Measurements from ENCODE around the gene LOXL3.

LOXL3 gene

GRCh38 chr2:74526649-74527230 lies 27.0 kb downstream of the LOXL3 start:
- DNase-seq = no peak

DNA sequence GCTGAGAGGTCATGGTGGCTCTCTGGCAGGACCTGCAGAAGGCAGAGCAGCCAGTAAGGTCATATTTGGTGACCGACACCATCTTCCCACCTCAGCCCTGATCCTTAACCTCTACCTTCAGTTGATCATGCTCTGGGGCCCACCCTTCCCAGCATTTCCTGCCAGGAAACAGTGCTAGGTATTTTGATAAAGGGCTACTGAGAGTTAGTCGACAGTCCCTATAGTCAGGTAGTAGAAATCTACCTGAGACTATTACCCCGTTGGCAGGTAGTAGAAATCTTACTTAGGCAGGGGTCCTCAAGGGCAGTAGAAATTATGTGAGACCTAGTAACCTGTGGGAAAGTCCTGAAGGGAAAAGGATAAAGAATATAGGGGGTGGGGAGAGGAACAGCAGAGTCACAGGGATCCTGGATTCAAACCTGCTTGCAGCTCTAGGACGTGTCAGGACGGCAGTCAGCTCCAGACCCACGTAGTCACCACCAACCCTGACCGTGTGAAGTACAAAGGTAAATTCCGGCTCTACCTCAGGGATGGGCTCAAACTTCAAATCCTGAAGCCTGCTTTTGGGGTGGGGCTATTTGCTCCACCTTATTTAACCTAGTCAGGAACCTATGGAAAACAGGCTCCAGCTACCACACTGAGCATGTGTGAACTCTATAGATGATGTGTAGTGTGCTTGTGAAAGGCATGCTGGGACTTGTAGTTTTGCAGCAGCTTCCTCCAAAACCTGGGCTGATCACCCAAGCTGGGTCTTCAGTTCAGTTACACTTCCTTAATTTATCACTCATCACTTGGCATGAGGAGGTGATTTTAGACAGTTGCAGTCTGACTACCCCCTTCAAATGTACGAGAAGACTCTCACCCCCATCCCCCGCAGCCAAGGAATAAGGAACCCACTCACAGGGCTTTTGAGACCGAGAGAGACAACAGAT lies 27.8 kb downstream of the LOXL3 start, which contains the start of gene DQX1:
Gene DQX1 (minus strand): TSS at position 515 of the 932 bp plus-strand sequence. CDS start 502 bp downstream, at position 13.
- no peak for DNase-seq

- no peak for DNase-seq
These were observed 28.6 kb downstream of the LOXL3 start for GRCh38 chr2:74524955-74525716.

DNA sequence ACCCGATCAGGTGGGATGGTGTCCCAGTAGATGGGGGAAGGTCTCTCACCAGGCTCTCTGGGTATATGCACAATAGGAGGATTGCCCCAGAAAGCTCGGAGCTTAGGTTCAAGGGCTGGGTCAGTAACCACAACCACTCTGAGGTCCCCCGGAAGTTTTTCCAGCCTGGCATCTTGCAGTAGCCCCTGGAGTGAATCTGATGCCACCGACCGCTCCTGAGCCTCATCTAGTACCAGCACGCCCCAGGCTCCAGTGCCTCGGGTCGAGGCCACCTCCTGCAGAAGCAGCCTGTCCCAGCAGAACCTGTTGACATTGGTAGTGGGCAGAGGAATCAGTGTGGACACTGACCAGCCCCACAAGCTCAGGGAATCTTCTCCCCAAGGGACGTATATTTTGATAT lies 29.7 kb downstream of the LOXL3 start:
- no peak for DNase-seq

GRCh38 chr2:74522516-74522915 lies 31.2 kb downstream of the LOXL3 start:
- no peak for DNase-seq

DNA sequence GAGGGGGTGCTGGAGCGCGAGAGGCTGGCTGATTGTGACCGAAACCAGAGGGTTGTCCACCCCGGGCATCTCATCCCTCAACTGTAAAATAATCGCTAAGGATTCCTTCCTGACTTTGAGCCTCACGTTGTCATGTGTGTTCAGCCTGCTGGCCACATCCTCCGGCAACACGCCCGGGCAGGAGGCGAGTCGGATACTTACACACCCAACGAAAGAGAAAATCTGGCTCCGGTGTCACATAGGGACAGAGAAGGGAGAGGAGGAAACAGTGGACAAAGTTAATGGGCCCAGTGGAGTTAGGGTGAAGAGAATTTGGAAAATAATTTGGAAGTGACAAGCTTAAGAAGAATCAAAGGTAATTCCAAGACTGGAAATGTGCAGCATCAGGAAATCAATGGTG lies 37.1 kb downstream of the LOXL3 start:
- no peak for DNase-seq

GRCh38 chr2:74515981-74516633 lies 37.6 kb downstream of the LOXL3 start:
- peak; percentile 41 for DNase-seq

GRCh38 chr2:74515271-74515980 lies 38.3 kb downstream of the LOXL3 start:
- DNase-seq = no peak

DNA sequence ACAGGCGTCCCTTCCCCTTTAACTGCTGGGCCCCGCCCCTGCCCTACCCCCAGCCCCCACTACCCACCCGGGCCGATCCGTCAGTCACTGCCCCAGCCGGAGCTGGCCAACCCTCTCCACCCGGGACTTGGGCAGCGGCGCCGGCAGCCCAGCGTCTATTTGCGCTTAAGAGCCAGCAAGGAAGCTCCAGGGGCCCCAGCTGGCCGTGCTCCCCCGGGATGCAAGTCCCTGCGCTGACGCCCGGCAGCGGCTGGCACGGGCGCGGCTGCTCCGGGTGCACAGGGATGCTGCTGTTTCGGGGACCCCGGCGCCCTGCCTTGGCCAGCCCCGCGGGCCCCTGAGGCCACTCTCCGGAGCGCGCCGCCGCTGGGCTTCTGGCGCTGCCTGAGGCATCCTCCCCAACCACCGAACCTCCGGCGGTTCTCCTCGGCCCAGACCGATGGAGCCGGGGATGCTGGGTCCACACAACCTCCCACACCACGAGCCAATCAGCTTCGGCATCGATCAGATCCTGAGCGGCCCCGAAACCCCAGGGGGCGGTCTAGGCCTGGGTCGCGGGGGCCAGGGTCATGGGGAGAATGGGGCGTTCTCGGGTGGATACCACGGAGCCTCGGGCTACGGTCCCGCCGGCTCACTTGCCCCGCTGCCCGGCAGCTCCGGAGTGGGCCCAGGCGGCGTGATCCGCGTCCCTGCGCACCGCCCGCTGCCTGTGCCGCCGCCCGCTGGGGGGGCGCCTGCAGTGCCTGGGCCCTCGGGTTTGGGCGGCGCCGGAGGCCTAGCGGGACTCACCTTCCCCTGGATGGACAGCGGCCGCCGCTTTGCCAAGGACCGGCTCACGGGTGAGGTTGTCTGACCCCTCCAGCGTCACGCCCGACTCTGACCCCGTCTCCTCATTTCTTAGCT lies 39.1 kb downstream of the LOXL3 start, which contains the start of gene TLX2:
Gene TLX2 (plus strand): TSS at position 83 of the 903 bp plus-strand sequence. CDS start 357 bp downstream, at position 440.
- DNase-seq = no peak

GRCh38 chr2:74513605-74514367 lies 40.0 kb downstream of the LOXL3 start:
- peak; percentile 18 for DNase-seq

DNA sequence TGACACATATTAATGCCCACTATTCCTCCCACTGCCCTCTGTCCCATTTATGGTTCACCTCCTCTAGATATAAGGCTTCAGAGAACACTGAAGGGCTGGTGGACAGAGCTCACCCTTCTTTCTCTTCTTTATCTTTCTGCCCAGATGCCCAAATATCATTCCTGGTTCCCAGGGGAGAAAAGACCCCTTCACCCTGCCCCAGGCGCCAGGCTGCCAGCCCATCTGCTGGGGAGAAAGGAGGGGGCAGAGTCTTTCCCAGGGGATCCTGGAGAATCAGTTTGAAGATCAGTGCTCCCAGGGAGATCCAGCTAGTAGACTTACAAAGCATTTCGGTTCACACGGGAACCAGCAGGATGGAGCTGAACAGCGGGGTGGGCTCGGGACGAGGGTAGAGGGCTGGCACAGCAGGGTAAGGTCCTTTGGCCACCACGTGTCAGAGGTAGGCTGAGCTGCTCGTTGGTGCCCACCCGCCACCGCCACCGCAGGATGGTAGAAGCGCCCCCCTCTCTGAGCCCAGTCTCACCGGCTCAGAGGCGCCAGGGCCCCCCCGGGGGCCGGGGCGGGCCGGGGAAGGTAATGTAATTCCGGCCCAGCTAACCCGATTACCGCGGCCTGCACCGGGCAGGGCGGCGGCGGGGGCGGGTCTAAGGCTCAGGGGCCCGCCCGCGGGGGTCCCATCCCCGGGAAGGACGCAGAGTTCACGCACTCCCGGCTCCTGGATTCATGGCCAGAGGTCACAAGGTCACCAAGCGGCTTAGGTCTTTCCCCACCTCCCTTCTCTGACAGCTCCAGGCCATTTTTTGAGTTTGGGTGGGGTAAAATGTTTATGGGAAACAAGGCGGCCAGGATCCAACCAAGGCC lies 40.8 kb downstream of the LOXL3 start:
- DNase-seq = no peak

- DNase-seq = no peak
These were observed 42.4 kb downstream of the LOXL3 start for GRCh38 chr2:74511104-74511989.

- DNase-seq = no peak
These were observed 43.5 kb downstream of the LOXL3 start for GRCh38 chr2:74510272-74510671.

GRCh38 chr2:74507926-74508520 lies 45.7 kb downstream of the LOXL3 start:
- DNase-seq = no peak

- peak; percentile 96 for DNase-seq
These were observed 46.4 kb downstream of the LOXL3 start, which contains the start of gene PCGF1 for GRCh38 chr2:74507145-74507925. Gene PCGF1, minus strand, starts transcription at chr2:74507695. Its CDS starts 27 bp downstream, at chr2:74507668.

DNA sequence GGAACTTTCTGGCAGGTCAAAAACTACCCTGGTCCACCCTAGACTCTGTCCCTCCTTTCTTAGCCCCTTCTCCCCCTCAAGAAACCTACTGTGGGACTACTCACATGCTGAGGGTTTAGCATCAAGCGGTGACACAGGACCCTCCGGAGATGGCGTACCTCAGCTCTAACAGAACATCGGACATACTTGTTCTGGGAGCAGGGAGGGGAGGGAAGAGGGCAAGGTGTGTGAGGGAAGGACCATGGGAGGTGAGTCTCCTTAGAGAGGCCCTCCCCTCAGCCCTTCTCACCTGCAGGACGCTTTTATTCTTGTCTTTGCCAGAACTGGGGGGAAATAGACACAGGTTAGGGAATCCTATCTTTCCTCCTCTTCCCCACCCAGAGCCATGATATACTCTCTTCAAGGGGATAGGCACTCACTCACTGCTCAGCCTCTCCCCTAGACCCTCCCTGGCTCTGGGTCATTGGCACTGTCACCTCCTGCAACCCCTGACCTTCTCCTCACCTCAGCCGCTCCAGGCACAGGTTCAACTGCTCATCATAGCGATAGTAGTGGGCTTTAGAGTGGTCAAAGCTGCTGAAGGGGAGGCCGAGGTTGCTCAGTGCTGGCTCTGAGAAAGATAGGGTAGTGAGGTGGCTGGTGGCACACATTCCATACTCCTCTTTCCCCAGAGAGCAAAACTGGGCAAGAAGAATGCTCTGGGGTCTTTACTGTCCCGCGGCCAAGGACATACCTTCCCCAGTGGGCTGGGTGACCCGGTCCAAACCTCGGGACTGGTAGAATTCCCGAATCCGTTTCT lies 48.1 kb downstream of the LOXL3 start:
- DNase-seq = no peak

Measured in NCI-H510A treated with DMSO at 0.1 percent for 48 hours (cell line).